HG02678 (cell line): ENCODE results near the gene HSPA12A.

ENCODE experiments used
- ATAC-seq: cut with Tn5 transposase; IDR thresholded peaks from one replicate; pipeline ENCODE4 v1.9.1; 2021; ENCODE audit warnings: mild to moderate bottlenecking, moderate library complexity; ENCODE audit not compliant: unreplicated experiment

Gene HSPA12A

GRCh38 chr10:116694243-116694926 is 48.0 kb downstream of the HSPA12A start:
- ATAC-seq = no peak

DNA sequence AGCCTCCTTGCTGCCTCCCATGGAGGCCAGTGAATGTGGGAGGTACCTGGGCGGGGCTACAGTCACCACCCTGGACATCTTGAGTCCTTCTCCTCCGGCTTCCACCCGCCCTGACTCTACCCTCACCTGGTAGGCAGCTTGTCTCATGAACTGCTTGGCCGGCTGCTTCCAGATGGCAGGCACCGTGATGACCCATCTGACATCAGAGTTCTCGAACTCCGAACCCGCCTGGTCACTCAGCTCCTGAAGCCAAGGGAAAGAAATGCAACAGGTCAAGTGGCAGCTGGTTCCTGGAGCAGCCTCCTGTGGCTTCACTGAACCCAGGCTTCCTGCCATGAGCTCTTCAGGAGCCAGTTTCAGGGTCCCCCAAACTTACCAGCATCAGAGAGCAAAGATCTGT is 50.1 kb downstream of the HSPA12A start:
- no peak for ATAC-seq

- ATAC-seq = no peak
These were observed 50.7 kb downstream of the HSPA12A start for GRCh38 chr10:116691635-116692034.

- no peak for ATAC-seq
These were observed 51.7 kb downstream of the HSPA12A start for GRCh38 chr10:116690356-116691322.

DNA sequence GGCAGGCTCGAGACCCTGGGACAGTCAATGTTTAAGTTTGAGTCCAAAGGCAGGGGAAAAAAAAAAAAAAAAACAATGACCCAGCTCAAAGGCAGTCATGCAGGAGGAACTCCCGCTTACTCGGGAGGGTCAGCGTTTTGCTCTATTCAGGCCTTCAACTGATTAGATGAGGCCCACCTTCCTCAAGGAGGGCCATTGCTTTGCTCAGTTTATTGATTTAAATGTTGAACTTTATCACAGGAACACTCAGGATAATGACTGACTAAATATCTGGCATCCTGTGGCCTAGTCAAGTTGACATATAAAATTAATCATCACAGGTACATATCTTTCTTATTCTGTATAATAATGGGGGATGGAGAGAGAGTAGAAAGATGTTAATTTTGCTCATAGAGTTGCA is 52.6 kb downstream of the HSPA12A start:
- ATAC-seq = no peak

DNA sequence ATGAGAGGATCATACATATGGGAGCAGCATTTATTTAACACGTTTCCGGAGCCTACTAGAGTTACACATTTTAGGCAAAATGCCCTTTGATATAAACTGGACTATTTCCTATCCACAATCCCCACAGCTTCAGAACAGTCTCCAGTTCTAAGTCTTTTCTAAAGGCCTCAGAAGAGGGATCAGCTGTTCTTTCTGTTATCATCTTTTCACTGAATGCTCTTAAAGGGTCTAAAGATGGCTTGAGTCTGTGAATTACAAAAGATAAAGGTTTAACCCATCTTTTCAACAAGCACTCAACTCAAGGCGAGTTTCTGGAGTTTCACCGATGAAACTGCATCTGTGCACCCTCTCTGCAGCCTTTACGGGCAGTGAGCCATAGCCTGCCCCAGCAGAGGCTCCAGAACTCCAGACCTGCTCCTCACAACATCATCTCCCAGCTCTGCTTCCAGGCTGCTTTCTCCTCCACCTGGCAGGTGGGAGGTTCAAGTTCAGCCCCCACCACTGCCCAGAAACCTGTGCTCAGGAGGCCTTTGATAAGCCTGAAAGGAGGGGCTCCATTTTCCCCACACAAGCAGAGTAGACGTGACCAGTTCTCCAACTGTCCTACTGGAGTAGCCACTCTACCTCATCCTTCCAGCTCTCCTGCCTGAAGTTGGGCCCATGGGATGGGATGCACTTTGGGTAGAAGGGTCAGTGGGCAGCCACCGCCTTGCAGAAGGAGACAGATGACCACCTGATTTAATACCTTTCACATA is 53.4 kb downstream of the HSPA12A start:
- ATAC-seq = no peak

DNA sequence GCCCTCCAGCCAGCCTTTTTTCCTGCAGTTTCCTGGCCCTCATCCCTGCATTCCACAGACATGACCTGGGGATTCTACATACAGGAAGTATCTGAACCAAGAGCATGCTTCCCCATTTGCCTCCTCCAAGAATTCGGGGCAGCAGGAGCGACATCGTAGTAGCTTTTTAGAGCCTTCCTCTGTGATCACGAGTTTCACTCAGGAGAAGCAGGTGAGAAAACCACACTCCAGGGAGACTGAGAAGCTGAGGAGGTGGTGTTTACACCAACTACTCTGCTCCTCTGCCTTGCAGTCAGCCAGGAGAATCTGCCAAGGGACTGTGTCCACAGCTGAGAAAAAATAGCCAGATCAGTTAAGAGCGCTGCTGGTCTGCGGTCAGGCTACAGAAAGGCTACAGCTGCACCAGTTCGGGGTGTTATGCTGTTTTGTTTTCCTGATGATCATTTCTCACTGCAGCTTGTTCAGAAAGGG is 54.1 kb downstream of the HSPA12A start:
- no peak for ATAC-seq

DNA sequence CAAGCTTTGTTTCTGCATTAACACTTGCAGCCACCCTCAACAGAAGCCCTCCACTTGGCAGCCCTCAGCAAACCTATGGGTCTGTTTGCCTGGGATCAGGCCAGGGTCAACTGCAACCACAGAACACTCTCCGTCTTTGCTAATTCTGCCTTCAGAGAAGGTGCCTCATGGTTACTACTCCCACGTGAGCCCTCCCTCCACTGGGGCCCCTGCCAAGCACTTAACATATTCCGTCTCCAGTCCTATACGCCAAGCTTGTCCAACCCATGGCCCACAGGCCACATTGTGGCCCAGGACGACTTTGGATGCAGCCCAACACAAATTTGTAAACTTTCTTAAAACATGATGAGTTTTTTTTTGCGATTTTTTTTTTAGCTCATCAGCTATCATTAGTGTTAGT is 54.7 kb downstream of the HSPA12A start:
- ATAC-seq = no peak

- no peak for ATAC-seq
These were observed 55.7 kb downstream of the HSPA12A start for GRCh38 chr10:116686632-116687031.

GRCh38 chr10:116685807-116686206 is 56.6 kb downstream of the HSPA12A start:
- no peak for ATAC-seq

- no peak for ATAC-seq
These were observed 57.6 kb downstream of the HSPA12A start for GRCh38 chr10:116684781-116685180.

GRCh38 chr10:116683821-116684220 is 58.5 kb downstream of the HSPA12A start:
- ATAC-seq = no peak

DNA sequence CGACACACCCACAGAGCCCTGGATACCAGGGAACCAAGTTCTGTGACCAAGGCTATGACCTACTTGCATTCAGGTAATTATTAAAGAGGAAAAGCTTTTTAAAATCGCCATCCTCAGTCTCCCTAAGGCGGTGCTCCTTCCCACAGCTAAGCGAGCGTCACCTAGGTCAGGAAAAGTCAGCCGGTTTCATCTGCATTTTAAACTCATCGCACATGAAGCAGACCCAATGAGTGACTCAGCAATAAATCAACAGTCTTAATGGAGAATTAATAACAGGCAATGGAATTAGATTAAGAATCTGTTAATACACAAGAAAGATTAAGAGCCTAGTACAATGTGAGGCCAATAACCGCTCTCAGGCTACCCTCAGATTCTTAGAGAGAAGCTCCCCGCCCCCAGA is 59.2 kb downstream of the HSPA12A start:
- ATAC-seq = no peak

DNA sequence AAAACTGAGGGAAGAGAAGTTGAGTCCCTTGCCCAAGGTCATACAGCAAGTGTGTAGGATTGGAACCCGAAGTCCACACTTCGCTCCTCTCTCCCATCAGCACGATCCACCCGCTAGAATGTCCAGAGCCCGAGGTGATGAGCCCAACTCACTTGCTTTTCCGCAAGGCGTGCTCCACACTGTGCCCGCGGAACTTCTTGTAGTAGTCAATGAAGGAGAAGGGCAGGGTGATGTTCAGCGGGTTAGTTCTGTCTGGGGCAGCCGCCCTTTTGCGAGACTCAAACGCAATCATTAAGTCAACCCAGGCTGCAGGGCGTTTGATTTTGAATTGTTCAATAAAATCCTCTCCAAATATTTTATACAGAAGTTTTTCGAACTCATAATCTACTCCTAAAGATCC is 63.0 kb downstream of the HSPA12A start:
- ATAC-seq = no peak

DNA sequence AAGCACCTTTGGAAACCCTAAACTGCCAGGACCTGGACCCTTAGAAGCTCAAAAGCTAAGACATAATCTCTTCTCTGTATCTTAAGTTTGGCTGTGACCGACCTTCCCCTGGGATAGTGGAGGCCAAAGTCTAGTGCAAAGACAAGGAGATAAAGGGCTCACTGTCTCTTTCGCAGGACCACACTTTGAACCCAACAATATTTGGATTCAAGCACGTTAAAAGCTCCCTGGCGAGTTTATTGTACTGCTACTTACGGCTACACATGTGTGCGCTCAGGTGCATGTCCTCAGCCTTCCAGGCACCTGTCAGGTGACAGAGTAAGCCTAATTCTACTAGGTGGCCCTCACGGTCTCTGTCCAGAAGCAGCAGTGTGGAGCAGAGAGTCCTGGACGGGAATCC is 65.7 kb downstream of the HSPA12A start:
- ATAC-seq = no peak

DNA sequence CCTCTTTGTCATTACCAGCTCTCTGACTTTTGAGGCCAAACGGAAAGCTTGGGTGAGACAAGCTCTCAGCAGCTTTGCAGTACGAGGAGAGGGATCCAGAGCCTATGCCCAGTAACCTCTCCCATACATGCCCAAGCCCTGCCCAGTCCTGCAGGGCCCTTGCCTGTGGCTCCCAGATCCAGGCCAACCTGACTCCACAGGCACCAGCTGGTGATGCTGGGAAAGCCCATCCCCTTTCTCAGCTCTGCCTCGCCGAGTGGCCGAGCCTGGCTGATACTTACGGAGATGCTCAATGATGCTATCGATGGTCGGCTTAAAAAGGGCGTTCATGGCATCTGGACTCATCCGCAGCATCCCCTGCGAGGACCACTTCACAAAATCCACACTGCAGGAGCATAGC is 66.2 kb downstream of the HSPA12A start:
- no peak for ATAC-seq

- ATAC-seq = no peak
These were observed 67.4 kb downstream of the HSPA12A start for GRCh38 chr10:116674901-116675423.

GRCh38 chr10:116673866-116674265 is 68.5 kb downstream of the HSPA12A start:
- no peak for ATAC-seq

DNA sequence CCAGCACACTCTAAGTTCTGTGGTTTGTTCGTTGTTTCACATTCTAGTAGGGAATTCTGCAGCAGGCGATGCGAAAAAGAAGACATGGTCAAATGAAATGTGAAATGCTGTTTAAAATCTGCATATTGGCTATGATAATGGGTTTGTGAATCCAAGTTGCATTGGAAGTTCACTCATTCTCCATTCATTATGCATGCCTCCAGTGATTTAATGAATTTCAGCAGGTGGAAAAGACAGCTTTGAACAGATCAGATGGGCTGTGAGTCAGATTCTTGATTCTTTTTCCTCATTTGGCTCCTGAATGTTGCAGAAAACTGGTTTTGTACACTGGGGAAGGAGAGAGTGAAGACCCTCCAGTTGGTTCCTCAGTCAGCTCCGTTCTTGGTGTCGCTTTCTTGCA is 69.5 kb downstream of the HSPA12A start:
- ATAC-seq = no peak

DNA sequence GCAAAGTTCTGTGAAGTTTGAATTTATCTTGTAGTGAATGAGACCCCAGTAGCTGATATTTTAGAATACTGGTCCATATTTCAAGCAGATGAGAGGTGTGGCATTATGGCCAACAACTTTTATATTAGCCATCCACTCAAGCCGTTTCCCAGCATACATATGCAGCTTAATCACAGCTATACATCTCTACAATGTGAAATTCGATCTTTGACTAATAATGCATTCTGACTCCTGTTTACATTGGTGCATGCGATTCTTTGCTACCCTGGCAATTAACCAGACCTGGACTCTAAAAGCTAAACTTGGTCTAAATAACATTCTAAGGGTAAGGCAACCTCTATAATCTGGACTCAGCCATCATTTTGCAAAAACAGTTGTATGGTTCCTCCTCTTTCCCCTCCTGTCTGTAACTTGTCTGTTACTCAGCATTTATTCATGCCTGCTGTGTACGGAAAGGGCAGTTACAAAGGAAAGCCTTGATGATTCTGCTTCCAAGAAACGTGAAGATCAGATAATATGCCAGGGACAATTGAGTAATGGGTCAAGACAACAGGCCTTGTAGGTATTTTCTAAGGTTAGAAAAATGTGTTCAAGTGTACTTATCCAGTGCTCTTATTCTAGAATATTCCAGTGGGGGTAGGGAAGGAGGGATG is 71.0 kb downstream of the HSPA12A start:
- ATAC-seq = no peak

DNA sequence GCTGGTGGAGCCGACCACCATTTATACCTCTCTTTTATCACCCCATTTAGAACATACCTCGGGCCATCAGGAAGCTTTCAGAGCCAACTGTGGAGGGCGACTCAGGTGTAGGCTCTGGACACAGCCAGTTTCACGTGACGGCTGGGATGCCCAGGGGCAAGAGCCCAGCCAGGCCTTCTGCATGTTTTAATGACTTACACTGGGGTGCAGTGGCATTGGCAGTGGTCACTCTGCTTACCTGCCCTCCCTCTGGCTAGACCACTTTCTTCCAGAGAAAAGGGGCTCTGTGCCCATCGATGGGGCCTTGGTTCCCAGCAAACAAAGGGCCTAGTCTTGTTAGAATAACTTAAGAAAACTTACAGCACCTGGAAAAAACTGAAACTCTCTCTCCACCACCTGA is 71.7 kb downstream of the HSPA12A start:
- ATAC-seq = no peak
